MCF 10A (cell line): Measurements from ENCODE around the gene ELOA. TPM values are rescaled to one million over a fixed set of nuclear protein-coding genes. Genes with fewer than 3 reads are reported as not detected.

ENCODE experiments used
- BruUV-seq: library from RNA; stranded (reverse); fragments of 400-500 nt; replicated peaks from 2 replicates; lab custom pipeline; 2021; lab: Mats Ljungman, UMichigan
- CTCF ChIA-PET: fragments of 300-600 bp; sonication (Branson Sonifier 250); formaldehyde crosslinking; extraction: SDS; loops from one replicate; lab custom pipeline; 2021; ENCODE audit warnings: antibody characterized with exemption, inconsistent platforms; lab: Yijun Ruan, JAX
- POLR2A ChIA-PET: fragments of 300-600, 350-650 bp; sonication (Branson Sonifier 250); formaldehyde crosslinking; extraction: SDS; loops from one replicate; lab custom pipeline; 2020; ENCODE audit warnings: antibody characterized with exemption, inconsistent platforms; lab: Yijun Ruan, JAX
- DNase-seq: peaks from one replicate; pipeline ENCODE4 v3.0.0-alpha.2; 2018; ENCODE audit not compliant: unreplicated experiment
- H3K27ac Mint-ChIP-seq: one replicate; pipeline ENCODE4 v1.8.0; 2022; ENCODE audit warnings: mild to moderate bottlenecking, low read depth, mixed read lengths; ENCODE audit not compliant: unreplicated experiment
- H3K27me3 Mint-ChIP-seq: one replicate; pipeline ENCODE4 v1.8.0; 2022; ENCODE audit warnings: mixed read lengths; ENCODE audit not compliant: insufficient read depth, unreplicated experiment
- H3K36me3 Mint-ChIP-seq: one replicate; pipeline ENCODE4 v1.8.0; 2022; ENCODE audit warnings: mild to moderate bottlenecking, moderate library complexity, mixed read lengths; ENCODE audit not compliant: insufficient read depth, unreplicated experiment
- H3K4me1 Mint-ChIP-seq: one replicate; pipeline ENCODE4 v1.8.0; 2022; ENCODE audit warnings: mixed read lengths; ENCODE audit not compliant: insufficient read depth, unreplicated experiment
- H3K4me3 Mint-ChIP-seq: one replicate; pipeline ENCODE4 v1.8.0; 2022; ENCODE audit warnings: mild to moderate bottlenecking, moderate library complexity, mixed read lengths; ENCODE audit not compliant: unreplicated experiment
- H3K9me3 Mint-ChIP-seq: one replicate; pipeline ENCODE4 v1.8.0; 2022; ENCODE audit warnings: mixed read lengths; ENCODE audit not compliant: unreplicated experiment
- CTCF ChIP-seq: fragments of 200-600 bp; IDR thresholded peaks from one replicate; pipeline ENCODE4 v1.8.0; 2022; ENCODE audit warnings: antibody characterized with exemption, mild to moderate bottlenecking; ENCODE audit not compliant: unreplicated experiment
- intact Hi-C: fragments of 100-400 bp; cut with micrococcal nuclease; formaldehyde crosslinking; loops from 2 replicates; pipeline ENCODE4 v1.14.1; 2022
- total RNA-seq: library from RNA; stranded (reverse); gene quantifications from 2 replicates; pipeline ENCODE4 v1.2.3, GENCODE V29; 2022

The ELOA gene
- total RNA-seq, 1 experiment from 2014 or later, result 68.3 TPM

- peak overlapping the region; percentile 91 for H3K27ac Mint-ChIP-seq
- H3K4me1 Mint-ChIP-seq, result no peaks in the 10 kb centered on the region
- CTCF ChIA-PET, result interaction anchor here (0.6 to 2.3 kb wide), 8 partner anchors 7 to 235 kb away, joined by 3 to 10 read pairs (median 6); no protein-coding TSS in a partner anchor
- POLR2A ChIA-PET, result interaction anchor here (0.6 to 17.8 kb wide), 30 partner anchors 9 to 244 kb away, joined by 3 to 395 read pairs (median 5); partner anchors contain the start of genes ELOA, HMGCL, LYPLA2 and PITHD1
- intact Hi-C loops, result loop anchor here (1.0 kb wide), 1 partner anchor 156 kb away; no protein-coding TSS in a partner anchor
- BruUV-seq, result TSS peak; percentile 86
- TF ChIP-seq CTCF, result no peak
- no peaks in the 10 kb centered on the region for H3K27me3 Mint-ChIP-seq
- H3K4me3 Mint-ChIP-seq, result peak overlapping the region; percentile 90
- H3K36me3 Mint-ChIP-seq, result peaks cover 42% of the 10 kb centered on the region
- no peaks in the 10 kb centered on the region for H3K9me3 Mint-ChIP-seq
- peak; percentile 94 for DNase-seq
These were observed 56.5 kb downstream of the ELOA start for GRCh38 chr1:23799570-23800399.

- POLR2A ChIA-PET, result interaction anchor here (0.7 to 17.8 kb wide), 28 partner anchors 8 to 398 kb away, joined by 3 to 395 read pairs (median 5); partner anchors contain the start of genes ELOA, HMGCL, LYPLA2 and PITHD1
These were observed 57.4 kb downstream of the ELOA start, which contains the start of gene GALE for GRCh38 chr1:23800400-23801337. GALE (minus strand) TSS chr1:23800754; CDS start chr1:23799007, 1,747 bp downstream.

GRCh38 chr1:23801338-23801748 lies 58.1 kb downstream of the ELOA start:
- TF ChIP-seq CTCF, result no peak
- no peaks in the 10 kb centered on the region for H3K9me3 Mint-ChIP-seq
- CTCF ChIA-PET, result interaction anchor here (0.6 to 2.4 kb wide), 7 partner anchors 9 to 115 kb away, joined by 3 to 17 read pairs (median 4); partner anchors contain the start of genes CNR2 and PITHD1
- H3K4me3 Mint-ChIP-seq, result peak overlapping the region; percentile 90
- peaks cover 41% of the 10 kb centered on the region for H3K36me3 Mint-ChIP-seq
- BruUV-seq, result no TSS peak
- peak overlapping the region; percentile 91 for H3K27ac Mint-ChIP-seq
- H3K27me3 Mint-ChIP-seq, result no peaks in the 10 kb centered on the region
- POLR2A ChIA-PET, result interaction anchor here (0.7 to 17.8 kb wide), 26 partner anchors 8 to 398 kb away, joined by 3 to 395 read pairs (median 4); partner anchors contain the start of genes ELOA, HMGCL, LYPLA2 and PITHD1
- intact Hi-C loops, result no loop called here
- no peaks in the 10 kb centered on the region for H3K4me1 Mint-ChIP-seq
- DNase-seq, result peak; percentile 39

More at GRCh38 chr1:23800400-23801337, 57.4 kb downstream of the ELOA start, which contains the start of gene GALE:
- no peaks in the 10 kb centered on the region for H3K27me3 Mint-ChIP-seq
- CTCF ChIA-PET, result interaction anchor here (0.5 to 2.4 kb wide), 10 partner anchors 9 to 270 kb away, joined by 3 to 17 read pairs (median 4); partner anchors contain the start of genes ELOA and PITHD1
- peaks cover 39% of the 10 kb centered on the region for H3K36me3 Mint-ChIP-seq
- no peaks in the 10 kb centered on the region for H3K9me3 Mint-ChIP-seq
- no peaks in the 10 kb centered on the region for H3K4me1 Mint-ChIP-seq
- intact Hi-C loops, result loop anchor here (1.0 kb wide), 1 partner anchor 155 kb away; no protein-coding TSS in a partner anchor
- TF ChIP-seq CTCF, result no peak
- peak within 1 kb of the TSS; percentile 91 for H3K27ac Mint-ChIP-seq
- BruUV-seq, result no TSS peak
- H3K4me3 Mint-ChIP-seq, result peak within 1 kb of the TSS; percentile 90
- peak; percentile 96 for DNase-seq
